Chondrocyte (in vitro differentiated cells): ENCODE measurements around the gene VPS13D. TPM values are rescaled to one million over a fixed set of nuclear protein-coding genes. Genes with fewer than 3 reads are reported as not detected.

Experiments
- DNase-seq: peaks from one replicate; pipeline ENCODE4 v3.0.0; 2021; ENCODE audit warnings: mixed read lengths, low spot score
- H3K27ac Mint-ChIP-seq: one replicate; pipeline ENCODE4 v1.8.0; 2021; ENCODE audit warnings: mild to moderate bottlenecking, moderate library complexity, mixed read lengths; ENCODE audit not compliant: unreplicated experiment
- H3K27me3 Mint-ChIP-seq: 2 replicates; pipeline ENCODE4 v1.8.0; 2021; ENCODE audit warnings: low read depth, mixed read lengths
- H3K36me3 Mint-ChIP-seq: 2 replicates; pipeline ENCODE4 v1.8.0; 2021; ENCODE audit warnings: low read depth, mixed read lengths
- H3K4me1 Mint-ChIP-seq: 2 replicates; pipeline ENCODE4 v1.8.0; 2021; ENCODE audit warnings: low read depth, mild to moderate bottlenecking, mixed read lengths
- H3K4me3 Mint-ChIP-seq: one replicate; pipeline ENCODE4 v1.8.0; 2021; ENCODE audit warnings: mild to moderate bottlenecking, moderate library complexity, mixed read lengths; ENCODE audit not compliant: unreplicated experiment
- H3K9me3 Mint-ChIP-seq: 2 replicates; pipeline ENCODE4 v1.8.0; 2021; ENCODE audit warnings: low read depth, mixed read lengths
- total RNA-seq: library from RNA; stranded (reverse); gene quantifications from 3 replicates; pipeline ENCODE4 v1.2.1, GENCODE V29; 2021
- TF ChIP-seq, protein P1 (sequence below): fragments of 200-600 bp; sonication (generic); IDR thresholded peaks from 2 replicates; pipeline ENCODE4 v1.5.0; 2021; ENCODE audit warnings: antibody characterized with exemption, mild to moderate bottlenecking, moderate library complexity

VPS13D gene
- total RNA-seq, 1 donor from 2014 or later: 40.0 TPM

GRCh38 chr1:12411098-12411497 is 181.3 kb downstream of the VPS13D start:
- TF ChIP-seq, protein P1, sequence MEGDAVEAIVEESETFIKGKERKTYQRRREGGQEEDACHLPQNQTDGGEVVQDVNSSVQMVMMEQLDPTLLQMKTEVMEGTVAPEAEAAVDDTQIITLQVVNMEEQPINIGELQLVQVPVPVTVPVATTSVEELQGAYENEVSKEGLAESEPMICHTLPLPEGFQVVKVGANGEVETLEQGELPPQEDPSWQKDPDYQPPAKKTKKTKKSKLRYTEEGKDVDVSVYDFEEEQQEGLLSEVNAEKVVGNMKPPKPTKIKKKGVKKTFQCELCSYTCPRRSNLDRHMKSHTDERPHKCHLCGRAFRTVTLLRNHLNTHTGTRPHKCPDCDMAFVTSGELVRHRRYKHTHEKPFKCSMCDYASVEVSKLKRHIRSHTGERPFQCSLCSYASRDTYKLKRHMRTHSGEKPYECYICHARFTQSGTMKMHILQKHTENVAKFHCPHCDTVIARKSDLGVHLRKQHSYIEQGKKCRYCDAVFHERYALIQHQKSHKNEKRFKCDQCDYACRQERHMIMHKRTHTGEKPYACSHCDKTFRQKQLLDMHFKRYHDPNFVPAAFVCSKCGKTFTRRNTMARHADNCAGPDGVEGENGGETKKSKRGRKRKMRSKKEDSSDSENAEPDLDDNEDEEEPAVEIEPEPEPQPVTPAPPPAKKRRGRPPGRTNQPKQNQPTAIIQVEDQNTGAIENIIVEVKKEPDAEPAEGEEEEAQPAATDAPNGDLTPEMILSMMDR: no peak
- Mint-ChIP-seq H3K27ac (no peak overlapping the region), H3K9me3 (peaks cover 8% of the 10 kb centered on the region), H3K4me1 (peaks cover 20% of the 10 kb centered on the region), H3K4me3 (no peak overlapping the region), H3K27me3 (no peaks in the 10 kb centered on the region), H3K36me3 (peaks cover 36% of the 10 kb centered on the region)
- DNase-seq: no peak

DNA sequence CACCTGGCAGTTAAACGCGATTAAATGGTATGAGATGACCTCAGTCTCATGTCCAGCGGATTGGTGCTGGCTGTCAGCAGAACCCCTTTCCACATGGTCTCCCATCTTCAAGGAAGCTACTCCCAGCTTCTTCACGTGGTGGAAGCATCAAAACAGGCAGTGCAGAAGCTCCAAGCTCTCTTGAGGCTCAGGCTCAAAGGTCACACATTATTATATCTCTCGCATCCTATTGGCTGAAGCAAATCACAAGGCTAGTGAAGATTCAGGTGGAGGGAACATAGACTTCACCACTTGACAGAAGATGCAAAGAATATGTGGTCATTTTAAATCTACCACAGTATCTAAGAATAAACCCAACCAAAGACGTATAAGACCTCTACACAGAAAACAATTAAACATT is 181.9 kb downstream of the VPS13D start:
- Mint-ChIP-seq H3K9me3 (peaks cover 8% of the 10 kb centered on the region), H3K27ac (no peak overlapping the region), H3K4me3 (no peak overlapping the region), H3K27me3 (no peaks in the 10 kb centered on the region), H3K4me1 (peaks cover 14% of the 10 kb centered on the region), H3K36me3 (peaks cover 38% of the 10 kb centered on the region)
- TF ChIP-seq, protein P1: no peak
- DNase-seq: no peak

DNA sequence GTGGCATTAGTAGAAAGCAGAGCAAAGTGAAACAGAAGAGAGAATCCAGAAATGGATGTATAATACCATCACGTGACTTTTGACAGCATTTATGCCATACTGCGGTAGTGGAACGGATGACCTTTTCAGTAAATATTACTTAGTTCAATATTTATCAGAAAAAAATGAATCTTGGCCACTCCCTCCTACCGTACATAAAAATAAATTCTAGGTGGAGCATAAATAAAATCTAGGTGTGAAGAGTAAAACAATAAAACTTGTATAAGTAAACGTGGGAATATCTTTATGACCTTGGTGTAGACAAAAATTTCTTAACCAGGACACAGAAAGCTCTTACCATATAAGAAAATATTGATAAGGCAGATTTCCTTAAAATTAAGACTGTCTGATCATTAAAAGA is 182.6 kb downstream of the VPS13D start:
- H3K27ac Mint-ChIP-seq: no peak overlapping the region
- H3K4me1 Mint-ChIP-seq: peaks cover 7% of the 10 kb centered on the region
- H3K9me3 Mint-ChIP-seq: peaks cover 8% of the 10 kb centered on the region
- no peak for DNase-seq
- TF ChIP-seq, protein P1: no peak
- no peak overlapping the region for H3K4me3 Mint-ChIP-seq
- H3K27me3 Mint-ChIP-seq: no peaks in the 10 kb centered on the region
- peaks cover 45% of the 10 kb centered on the region for H3K36me3 Mint-ChIP-seq

GRCh38 chr1:12413664-12414410 is 184.0 kb downstream of the VPS13D start:
- Mint-ChIP-seq H3K27ac (no peak overlapping the region), H3K4me1 (peaks cover 6% of the 10 kb centered on the region), H3K4me3 (no peak overlapping the region), H3K9me3 (peaks cover 8% of the 10 kb centered on the region), H3K36me3 (peaks cover 50% of the 10 kb centered on the region), H3K27me3 (no peaks in the 10 kb centered on the region)
- no peak for DNase-seq
- TF ChIP-seq, protein P1: no peak

- TF ChIP-seq, protein P1: no peak
- peaks cover 8% of the 10 kb centered on the region for H3K9me3 Mint-ChIP-seq
- H3K27ac Mint-ChIP-seq: no peak overlapping the region
- no peak overlapping the region for H3K4me3 Mint-ChIP-seq
- DNase-seq: no peak
- H3K36me3 Mint-ChIP-seq: peaks cover 51% of the 10 kb centered on the region
- H3K4me1 Mint-ChIP-seq: peaks cover 5% of the 10 kb centered on the region
- H3K27me3 Mint-ChIP-seq: no peaks in the 10 kb centered on the region
Measured at GRCh38 chr1:12414444-12415018, 184.7 kb downstream of the VPS13D start.
